Epithelial cell of esophagus (primary cell): ENCODE results near the gene HIPK1.

Experiments used
- DNase-seq: peaks from one replicate; pipeline ENCODE4 v3.0.0; 2010; ENCODE audit warnings: low read depth
- H3K4me3 ChIP-seq: 2 replicates; pipeline ENCODE4 v1.5.1; 2011; ENCODE audit warnings: mild to moderate bottlenecking, low read length, control low read depth
- TF ChIP-seq, protein P1 (sequence below): IDR thresholded peaks from 2 replicates; pipeline ENCODE4 v1.5.1; 2011; ENCODE audit warnings: low read depth, mild to moderate bottlenecking, low read length, control low read depth, inconsistent platforms; ENCODE audit not compliant: insufficient read depth; ENCODE audit errors: missing control alignments

The HIPK1 gene

DNA sequence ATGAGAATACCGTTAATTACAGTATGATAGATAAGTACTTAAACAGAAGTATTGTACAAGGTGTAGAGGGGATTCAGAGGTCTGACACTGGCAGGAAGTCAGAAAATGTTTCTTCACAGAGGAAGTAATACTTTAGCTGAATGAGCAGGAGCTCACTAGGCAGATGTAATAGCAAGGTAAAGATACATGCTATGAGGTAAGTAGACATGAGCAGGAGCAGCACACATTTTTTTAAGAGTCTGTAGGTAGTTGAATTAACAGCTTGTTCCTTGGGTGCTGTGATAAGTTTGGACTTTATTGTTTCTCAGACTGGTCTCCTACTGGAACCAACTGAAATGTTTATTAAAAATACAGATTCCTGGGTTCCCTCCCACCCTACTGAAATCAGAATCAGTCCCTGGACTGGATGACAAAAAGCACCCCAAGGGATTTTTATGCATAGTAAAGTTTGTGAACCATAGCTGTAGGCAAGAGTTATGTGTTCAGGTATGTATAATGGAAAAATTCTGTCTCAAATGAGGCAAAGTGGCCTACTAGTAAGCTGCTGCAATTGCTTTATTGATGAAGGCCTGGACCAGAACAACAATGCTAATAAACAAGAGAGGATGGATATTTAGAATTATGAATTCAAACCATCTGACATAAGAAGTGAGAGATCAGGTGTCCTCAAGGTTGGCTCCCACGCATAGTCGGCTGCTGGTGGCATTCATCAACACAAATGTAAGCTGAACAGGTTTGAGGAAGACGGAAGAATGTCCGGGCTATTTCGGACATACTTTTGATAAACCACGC, 25.4 kb upstream of the HIPK1 start:
- TF ChIP-seq, protein P1, sequence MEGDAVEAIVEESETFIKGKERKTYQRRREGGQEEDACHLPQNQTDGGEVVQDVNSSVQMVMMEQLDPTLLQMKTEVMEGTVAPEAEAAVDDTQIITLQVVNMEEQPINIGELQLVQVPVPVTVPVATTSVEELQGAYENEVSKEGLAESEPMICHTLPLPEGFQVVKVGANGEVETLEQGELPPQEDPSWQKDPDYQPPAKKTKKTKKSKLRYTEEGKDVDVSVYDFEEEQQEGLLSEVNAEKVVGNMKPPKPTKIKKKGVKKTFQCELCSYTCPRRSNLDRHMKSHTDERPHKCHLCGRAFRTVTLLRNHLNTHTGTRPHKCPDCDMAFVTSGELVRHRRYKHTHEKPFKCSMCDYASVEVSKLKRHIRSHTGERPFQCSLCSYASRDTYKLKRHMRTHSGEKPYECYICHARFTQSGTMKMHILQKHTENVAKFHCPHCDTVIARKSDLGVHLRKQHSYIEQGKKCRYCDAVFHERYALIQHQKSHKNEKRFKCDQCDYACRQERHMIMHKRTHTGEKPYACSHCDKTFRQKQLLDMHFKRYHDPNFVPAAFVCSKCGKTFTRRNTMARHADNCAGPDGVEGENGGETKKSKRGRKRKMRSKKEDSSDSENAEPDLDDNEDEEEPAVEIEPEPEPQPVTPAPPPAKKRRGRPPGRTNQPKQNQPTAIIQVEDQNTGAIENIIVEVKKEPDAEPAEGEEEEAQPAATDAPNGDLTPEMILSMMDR, result no peak
- peak; percentile 11 for DNase-seq
- peak overlapping the region; percentile 87 for H3K4me3 ChIP-seq

DNA sequence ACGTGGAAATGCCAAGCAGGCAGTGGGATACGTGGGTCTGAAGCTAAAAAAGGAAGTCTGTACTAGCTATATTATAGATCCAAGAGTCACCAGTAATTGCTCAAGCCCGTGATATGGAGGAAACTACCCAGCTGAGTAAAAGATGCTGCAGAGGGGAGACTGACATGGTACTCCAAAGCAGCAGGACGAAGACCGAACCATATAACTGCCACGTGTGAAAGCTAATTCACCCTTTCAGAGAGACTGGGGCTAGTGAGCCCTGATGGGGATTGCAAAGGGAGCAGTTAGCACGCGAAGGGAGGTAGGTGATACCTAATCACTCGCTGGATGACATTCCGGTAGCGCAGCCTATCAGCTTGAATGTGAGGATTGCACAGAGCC, 24.8 kb upstream of the HIPK1 start:
- TF ChIP-seq, protein P1, result no peak
- DNase-seq, result no peak
- H3K4me3 ChIP-seq, result peak overlapping the region; percentile 87

DNA sequence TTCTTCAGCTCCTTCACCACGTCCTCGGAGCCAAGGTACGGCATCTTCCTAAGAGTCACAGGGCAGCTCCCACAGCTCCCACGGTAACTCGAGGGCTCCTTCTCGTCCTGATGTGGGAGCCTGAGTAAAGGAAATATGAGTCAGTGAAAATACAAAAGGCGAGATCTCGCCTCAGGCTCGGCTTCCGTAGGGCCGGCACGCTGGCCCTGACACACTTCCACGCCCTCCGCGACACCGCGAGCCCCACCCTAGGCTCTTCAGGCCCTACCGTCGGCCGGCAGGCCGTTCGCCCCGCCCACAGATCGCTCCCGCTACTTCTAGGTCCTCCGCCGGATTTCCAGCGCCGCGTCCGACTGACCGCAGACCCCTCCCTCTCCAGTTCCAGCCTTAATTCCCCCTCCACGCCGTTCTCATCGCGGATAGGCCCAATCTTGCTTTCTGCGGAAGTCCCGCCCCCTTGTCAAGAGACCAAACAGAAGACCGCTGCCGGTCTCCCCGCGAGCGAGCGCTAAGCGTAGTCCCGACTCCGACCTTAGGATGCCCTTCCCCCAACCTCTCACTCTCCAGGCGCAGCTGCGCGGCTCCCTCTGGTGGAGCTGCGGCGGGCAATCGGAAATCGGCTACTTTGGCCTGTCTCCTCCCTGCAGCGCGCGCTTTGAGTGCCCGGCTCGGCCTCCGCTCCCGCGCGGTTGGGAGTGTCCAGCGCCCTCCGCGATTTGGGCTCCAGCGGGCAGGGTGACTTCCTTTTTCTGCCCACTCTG, 24.3 kb upstream of the HIPK1 start, which contains the start of the genes AP4B1 and DCLRE1B:
AP4B1 (minus strand) TSS at position 126 of the 761 bp plus-strand sequence; CDS start at position 44, 82 bp downstream.
DCLRE1B (plus strand) TSS at position 653 of the 761 bp plus-strand sequence. CDS start 261 bp downstream, outside the sequence.
- TF ChIP-seq, protein P1, result peak; percentile 70
- peak; percentile 100 for DNase-seq
- peak within 1 kb of the TSS; percentile 87 for H3K4me3 ChIP-seq

DNA sequence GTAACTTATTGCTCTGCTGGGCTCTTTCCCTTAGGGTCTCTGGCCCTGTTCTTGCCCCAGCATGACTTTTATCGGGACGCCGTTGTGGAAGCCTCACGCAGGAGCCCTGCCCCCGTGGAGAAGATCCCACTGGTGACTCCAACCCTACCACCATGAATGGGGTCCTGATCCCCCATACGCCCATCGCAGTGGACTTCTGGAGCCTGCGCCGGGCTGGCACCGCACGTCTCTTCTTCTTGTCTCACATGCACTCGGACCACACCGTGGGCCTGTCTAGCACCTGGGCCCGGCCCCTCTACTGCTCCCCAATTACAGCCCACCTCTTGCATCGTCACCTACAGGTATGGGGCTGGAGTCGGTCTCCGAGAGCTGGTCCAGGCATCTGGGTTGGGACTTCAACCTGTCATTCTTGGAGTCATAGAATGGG, 23.7 kb upstream of the HIPK1 start:
- H3K4me3 ChIP-seq, result peak overlapping the region; percentile 87
- DNase-seq, result peak; percentile 18
- TF ChIP-seq, protein P1, result no peak

DNA sequence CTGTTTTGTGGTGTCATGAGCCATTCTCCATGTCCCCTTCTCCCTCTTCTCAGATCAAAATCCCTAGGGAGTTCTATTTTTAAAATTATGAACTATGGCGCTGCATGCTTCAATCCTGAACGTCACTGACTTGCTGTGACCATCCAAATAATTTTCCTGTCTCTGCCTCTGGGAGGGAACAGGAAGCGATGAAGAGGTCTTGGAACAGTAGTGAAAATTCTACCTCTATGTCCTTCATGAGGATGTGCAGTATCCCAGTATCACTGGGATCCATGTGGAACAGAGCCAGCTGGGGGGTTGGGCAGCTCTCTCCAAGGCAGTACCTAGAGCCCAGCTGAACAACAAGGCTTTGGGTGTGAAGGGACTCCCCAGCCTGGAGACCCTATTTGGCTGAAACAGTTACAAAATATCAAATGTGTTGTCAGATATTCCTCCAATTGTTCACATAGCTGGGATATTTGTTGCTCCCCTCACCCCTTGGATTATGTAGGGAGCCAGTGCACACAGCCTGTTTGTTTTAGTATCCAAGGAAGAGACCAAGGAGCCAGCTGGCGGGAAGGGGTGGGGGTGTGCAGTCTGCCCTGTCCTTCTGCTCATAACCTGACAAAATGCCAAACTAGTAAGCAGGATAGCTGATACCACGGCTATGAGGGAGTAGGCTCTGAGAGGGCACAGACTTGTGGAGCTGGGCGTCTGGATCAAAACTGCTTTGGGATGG, 16.4 kb upstream of the HIPK1 start:
- TF ChIP-seq, protein P1, result no peak
- no peak overlapping the region for H3K4me3 ChIP-seq
- DNase-seq, result no peak

DNA sequence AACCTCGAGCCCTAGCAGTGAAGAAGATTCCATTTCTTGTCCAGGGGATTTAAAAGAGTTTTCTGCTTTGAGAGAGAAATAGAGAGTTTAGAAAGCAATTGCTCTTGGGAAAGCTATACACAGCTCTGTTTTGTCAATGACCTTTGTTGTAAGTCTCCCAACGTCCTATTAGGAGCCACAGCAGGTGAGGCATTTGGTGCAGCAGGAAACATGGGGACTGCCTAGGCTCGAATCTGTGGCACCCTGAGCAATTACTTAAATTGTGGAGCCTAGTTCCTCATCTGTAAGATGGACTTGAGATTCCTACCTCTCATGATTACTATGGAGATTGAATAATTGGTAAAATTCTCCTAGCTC, 15.8 kb upstream of the HIPK1 start:
- TF ChIP-seq, protein P1, result no peak
- no peak for DNase-seq
- H3K4me3 ChIP-seq, result no peak overlapping the region
